ENCODE measurements around the gene EHD3. TPM values are rescaled to one million over a fixed set of nuclear protein-coding genes. Genes with fewer than 3 reads are reported as not detected.

The EHD3 gene
- total and polyA plus RNA-seq, 2 of the 13 experiments (the other 11 are each of a cell fraction or from before 2014, with no cell fraction given), result 0.20 to 0.69 TPM

DNA sequence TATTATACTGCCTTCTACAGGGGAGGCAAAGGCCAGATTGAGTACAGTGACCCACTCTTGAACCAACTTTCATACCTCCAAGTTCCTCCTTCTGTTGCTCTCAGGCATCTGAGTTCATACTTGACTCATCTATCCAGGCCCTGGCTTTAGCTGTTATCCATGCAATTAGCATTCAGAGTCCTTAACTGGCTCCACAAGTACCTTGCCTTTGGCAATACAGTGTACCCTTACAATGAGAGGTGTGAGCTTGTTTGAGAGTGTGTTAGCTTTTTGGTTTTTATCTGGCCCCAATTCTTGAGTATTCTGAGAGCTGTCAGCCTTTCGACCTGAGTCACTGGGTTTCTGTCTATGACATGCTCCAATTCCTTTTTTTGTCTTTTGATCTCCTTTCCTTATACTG, 60.2 kb downstream of the EHD3 start:
- no peaks in the 10 kb centered on the region for H3K9me3 ChIP-seq (ENCODE audit: low read length)
- H2AFZ ChIP-seq (ENCODE audit: low read length), result no peak overlapping the region
- H3K4me3 ChIP-seq (replicated peaks in 1 of 3; ENCODE audit: insufficient read depth in 1 of 3, low read depth in 2 of 3, low read length in 3 of 3), result no peak overlapping the region
- FAIRE-seq, result no peak
- no TSS peak for BruUV-seq (replicated peaks)
- H3K4me2 ChIP-seq (ENCODE audit: low read depth, low read length), result no peak overlapping the region
- no peaks in the 10 kb centered on the region for H3K27me3 ChIP-seq (ENCODE audit: control insufficient read depth in 1 of 2, insufficient read depth in 2 of 2, low read length in 2 of 2)
- no peak overlapping the region for H3K27ac ChIP-seq (ENCODE audit: extremely low read length, insufficient read depth, low read length)
- H3K79me2 ChIP-seq (ENCODE audit: insufficient read depth, low read length), result no peaks in the 10 kb centered on the region
- no peak for ATAC-seq
- no peaks in the 10 kb centered on the region for H3K4me1 ChIP-seq (ENCODE audit: insufficient read depth, low read length)
- no peak for DNase-seq (ENCODE audit: low spot score)
- ChIA-PET POLR2A (no interaction called here), CTCF (ENCODE audit: low intra/inter-chr PET ratio, low total read pairs) (no interaction called here)
- H3K36me3 ChIP-seq (replicated peaks in 1 of 2; ENCODE audit: control insufficient read depth in 1 of 2, insufficient read depth in 2 of 2, low read length in 2 of 2), result no peaks in the 10 kb centered on the region
- intact Hi-C loops (cut with micrococcal nuclease; ENCODE audit: unreplicated experiment), result no loop called here
- in situ Hi-C loops (cut with HindIII; ENCODE audit: extremely low pct_ligation_motif_present, low pct_unique_long_range_greater_than_20kb), result no loop called here
- no peak overlapping the region for H3K9ac ChIP-seq (ENCODE audit: insufficient read depth, low read depth, low read length)
- WGBS (ENCODE audit: low lambda C conversion rate), result 0% methylated on average over 1 of the region's 1 CpG
- no peaks in the 10 kb centered on the region for H4K20me1 ChIP-seq (ENCODE audit: insufficient read depth, low read length)
- TF ChIP-seq SSRP1 (CRISPR knock-in tag; IDR thresholded peaks at IDR 0.05) (no peak), AHDC1 (CRISPR knock-in tag; IDR thresholded peaks at IDR 0.05; ENCODE audit: borderline replicate concordance) (no peak), IKZF1 (IDR thresholded peaks at IDR 0.05) (no peak), THAP11 (CRISPR knock-in tag; IDR thresholded peaks at IDR 0.05) (no peak), ZNF891 (CRISPR knock-in tag; IDR thresholded peaks at IDR 0.05) (no peak), TGIF2 (CRISPR knock-in tag; IDR thresholded peaks at IDR 0.05) (no peak), ZNF605 (CRISPR knock-in tag; IDR thresholded peaks at IDR 0.05) (no peak), ZNF678 (CRISPR knock-in tag; IDR thresholded peaks at IDR 0.05) (no peak), PRPF4 (IDR thresholded peaks at IDR 0.05; ENCODE audit: low read depth, low read length, poor library complexity, severe bottlenecking) (no peak), ZNF280D (CRISPR knock-in tag; IDR thresholded peaks at IDR 0.05) (no peak), IKZF4 (CRISPR knock-in tag; IDR thresholded peaks at IDR 0.05; ENCODE audit: borderline replicate concordance, low read depth, not compliant biosample characterization) (no peak)
- TF ChIP-seq, protein P1, sequence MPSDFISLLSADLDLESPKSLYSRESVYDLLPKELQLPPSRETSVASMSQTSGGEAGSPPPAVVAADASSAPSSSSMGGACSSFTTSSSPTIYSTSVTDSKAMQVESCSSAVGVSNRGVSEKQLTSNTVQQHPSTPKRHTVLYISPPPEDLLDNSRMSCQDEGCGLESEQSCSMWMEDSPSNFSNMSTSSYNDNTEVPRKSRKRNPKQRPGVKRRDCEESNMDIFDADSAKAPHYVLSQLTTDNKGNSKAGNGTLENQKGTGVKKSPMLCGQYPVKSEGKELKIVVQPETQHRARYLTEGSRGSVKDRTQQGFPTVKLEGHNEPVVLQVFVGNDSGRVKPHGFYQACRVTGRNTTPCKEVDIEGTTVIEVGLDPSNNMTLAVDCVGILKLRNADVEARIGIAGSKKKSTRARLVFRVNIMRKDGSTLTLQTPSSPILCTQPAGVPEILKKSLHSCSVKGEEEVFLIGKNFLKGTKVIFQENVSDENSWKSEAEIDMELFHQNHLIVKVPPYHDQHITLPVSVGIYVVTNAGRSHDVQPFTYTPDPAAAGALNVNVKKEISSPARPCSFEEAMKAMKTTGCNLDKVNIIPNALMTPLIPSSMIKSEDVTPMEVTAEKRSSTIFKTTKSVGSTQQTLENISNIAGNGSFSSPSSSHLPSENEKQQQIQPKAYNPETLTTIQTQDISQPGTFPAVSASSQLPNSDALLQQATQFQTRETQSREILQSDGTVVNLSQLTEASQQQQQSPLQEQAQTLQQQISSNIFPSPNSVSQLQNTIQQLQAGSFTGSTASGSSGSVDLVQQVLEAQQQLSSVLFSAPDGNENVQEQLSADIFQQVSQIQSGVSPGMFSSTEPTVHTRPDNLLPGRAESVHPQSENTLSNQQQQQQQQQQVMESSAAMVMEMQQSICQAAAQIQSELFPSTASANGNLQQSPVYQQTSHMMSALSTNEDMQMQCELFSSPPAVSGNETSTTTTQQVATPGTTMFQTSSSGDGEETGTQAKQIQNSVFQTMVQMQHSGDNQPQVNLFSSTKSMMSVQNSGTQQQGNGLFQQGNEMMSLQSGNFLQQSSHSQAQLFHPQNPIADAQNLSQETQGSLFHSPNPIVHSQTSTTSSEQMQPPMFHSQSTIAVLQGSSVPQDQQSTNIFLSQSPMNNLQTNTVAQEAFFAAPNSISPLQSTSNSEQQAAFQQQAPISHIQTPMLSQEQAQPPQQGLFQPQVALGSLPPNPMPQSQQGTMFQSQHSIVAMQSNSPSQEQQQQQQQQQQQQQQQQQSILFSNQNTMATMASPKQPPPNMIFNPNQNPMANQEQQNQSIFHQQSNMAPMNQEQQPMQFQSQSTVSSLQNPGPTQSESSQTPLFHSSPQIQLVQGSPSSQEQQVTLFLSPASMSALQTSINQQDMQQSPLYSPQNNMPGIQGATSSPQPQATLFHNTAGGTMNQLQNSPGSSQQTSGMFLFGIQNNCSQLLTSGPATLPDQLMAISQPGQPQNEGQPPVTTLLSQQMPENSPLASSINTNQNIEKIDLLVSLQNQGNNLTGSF (CRISPR knock-in tag; IDR thresholded peaks at IDR 0.05), result no peak

All from HepG2 (cell line).